Activated CD4-positive, alpha-beta memory T cell treated with anti-CD3 and anti-CD28 coated beads for 36 hours (primary cell): ENCODE measurements around the gene TLR10. TPM values are rescaled to one million over a fixed set of nuclear protein-coding genes. Genes with fewer than 3 reads are reported as not detected.
"Not testable (repeated sequence)": the region's sequence is repeated elsewhere in the genome, so short reads cannot be mapped to it uniquely, and the experiment has no call there.

Experiments
- CTCF ChIA-PET: fragments of 350-600 bp; sonication (Branson Sonifier 250); formaldehyde crosslinking; loops from one replicate; lab custom pipeline; 2021; ENCODE audit warnings: antibody characterized with exemption, inconsistent platforms; lab: Charles Lee
- POLR2A ChIA-PET: fragments of 350-600 bp; sonication (Branson Sonifier 250); formaldehyde crosslinking; loops from one replicate; lab custom pipeline; 2021; ENCODE audit warnings: antibody characterized with exemption; lab: Charles Lee
- DNase-seq: peaks from one replicate; pipeline ENCODE4 v3.0.0-alpha.2; 2020
- H3K27ac Mint-ChIP-seq: one replicate; pipeline ENCODE4 v1.8.0; 2021; ENCODE audit warnings: mixed read lengths
- H3K27me3 Mint-ChIP-seq: one replicate; pipeline ENCODE4 v1.8.0; 2021; ENCODE audit warnings: mixed read lengths
- H3K36me3 Mint-ChIP-seq: one replicate; pipeline ENCODE4 v1.8.0; 2021; ENCODE audit warnings: mixed read lengths
- H3K4me1 Mint-ChIP-seq: one replicate; pipeline ENCODE4 v1.8.0; 2021; ENCODE audit warnings: low read depth, mixed read lengths
- H3K4me3 Mint-ChIP-seq: one replicate; pipeline ENCODE4 v1.8.0; 2021; ENCODE audit warnings: mild to moderate bottlenecking, mixed read lengths
- H3K9me3 Mint-ChIP-seq: one replicate; pipeline ENCODE4 v1.8.0; 2021; ENCODE audit warnings: mixed read lengths
- intact Hi-C: fragments of 100-400 bp; cut with micrococcal nuclease; formaldehyde crosslinking; loops from one replicate; pipeline ENCODE4 v1.15.1; 2023
- total RNA-seq, 2 experiments: library from RNA; stranded (reverse); gene quantifications; one replicate each; pipeline ENCODE4 v1.2.3, GENCODE V29; 2021

Gene TLR10
- total RNA-seq, 2 experiments from 2014 or later, result 0.05 TPM; not detected in 1

DNA sequence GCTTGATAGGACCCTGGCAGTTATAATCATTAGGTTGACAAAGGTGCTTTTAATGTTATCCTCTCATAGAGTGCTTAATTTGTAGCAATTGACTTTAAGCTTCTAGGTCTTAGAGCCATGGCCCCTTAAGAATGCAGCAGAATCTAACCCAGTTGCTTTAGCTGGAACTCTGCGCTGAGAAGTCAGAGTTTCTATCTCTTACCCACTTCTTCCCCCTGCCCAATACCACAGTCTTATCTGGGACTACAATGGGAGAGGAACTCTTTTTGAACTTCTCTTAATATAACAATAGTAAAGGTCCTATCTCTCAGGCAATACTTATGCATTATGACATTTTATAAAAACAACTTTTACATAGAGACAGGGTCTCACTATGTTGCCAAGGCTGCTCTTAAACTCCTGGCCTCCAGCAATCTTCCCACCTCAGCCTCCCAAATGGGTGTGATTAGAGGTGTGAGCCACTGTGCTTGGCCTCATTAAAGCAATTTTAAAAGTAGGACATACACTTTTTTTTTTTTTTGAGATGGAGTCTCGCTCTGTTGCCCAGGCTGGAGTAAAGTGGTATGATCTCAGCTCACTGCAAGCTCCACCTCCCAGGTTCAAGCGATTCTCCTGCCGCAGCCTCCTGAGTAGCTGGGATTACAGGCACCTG lies 1.8 kb downstream of the TLR10 start:
- DNase-seq, result no peak
- intact Hi-C loops, result no loop called here
- no peak overlapping the region for H3K4me3 Mint-ChIP-seq
- ChIA-PET CTCF (interaction anchor here (1.0 to 4.2 kb wide), 13 partner anchors 8 to 601 kb away, joined by 3 to 78 read pairs (median 8); partner anchors contain the start of genes TLR1 and TLR6), POLR2A (no interaction called here)
- H3K4me1 Mint-ChIP-seq, result peaks cover 4% of the 10 kb centered on the region
- no peaks in the 10 kb centered on the region for H3K36me3 Mint-ChIP-seq
- H3K27ac Mint-ChIP-seq, result no peak overlapping the region
- H3K27me3 Mint-ChIP-seq, result peaks cover 4% of the 10 kb centered on the region
- no peaks in the 10 kb centered on the region for H3K9me3 Mint-ChIP-seq

DNA sequence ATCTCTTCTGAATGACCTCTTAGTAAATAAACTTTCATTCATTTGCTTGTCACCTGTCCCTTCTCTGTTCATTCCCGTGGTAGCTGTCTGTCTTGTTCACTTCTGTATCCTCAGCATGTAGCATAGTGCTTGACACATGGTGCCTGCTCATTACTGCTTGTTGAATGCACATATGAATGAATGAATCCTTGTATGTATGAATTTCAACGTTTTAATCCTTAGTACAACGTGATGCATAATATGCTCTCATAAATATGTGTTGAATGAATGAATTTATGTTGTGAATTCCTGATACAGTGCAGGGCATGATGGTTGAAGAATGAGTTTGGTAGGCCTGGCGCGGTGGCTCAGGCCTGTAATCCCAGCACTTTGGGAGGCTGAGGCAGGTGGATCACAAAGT lies 3.0 kb downstream of the TLR10 start:
- Mint-ChIP-seq H3K27ac (no peak overlapping the region), H3K27me3 (peaks cover 4% of the 10 kb centered on the region), H3K4me1 (peaks cover 4% of the 10 kb centered on the region), H3K36me3 (no peaks in the 10 kb centered on the region), H3K9me3 (peaks cover 1% of the 10 kb centered on the region), H3K4me3 (no peak overlapping the region)
- POLR2A ChIA-PET, result no interaction called here
- intact Hi-C loops, result no loop called here
- CTCF ChIA-PET, result interaction anchor here (0.6 to 1.2 kb wide), 4 partner anchors 21 to 803 kb away, joined by 3 to 6 read pairs (median 4); no protein-coding TSS in a partner anchor
- DNase-seq, result no peak

DNA sequence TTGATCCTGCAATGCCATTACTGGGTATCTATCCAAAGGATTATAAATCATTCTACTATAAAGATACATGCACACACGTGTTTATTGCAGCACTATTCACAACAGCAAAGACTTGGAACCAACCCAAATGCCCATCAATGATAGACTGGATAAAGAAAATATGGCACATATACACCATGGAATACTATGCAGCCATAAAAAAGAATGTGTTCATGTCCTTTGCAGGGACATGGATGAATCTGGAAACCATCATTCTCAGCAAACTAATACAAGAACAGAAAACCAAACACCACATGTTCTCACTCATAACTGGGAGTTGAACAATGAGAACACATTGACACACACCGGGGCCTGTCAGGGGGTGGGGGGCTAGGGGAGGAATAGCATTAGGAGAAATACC lies 4.9 kb downstream of the TLR10 start:
- H3K27me3 Mint-ChIP-seq, result peaks cover 11% of the 10 kb centered on the region
- H3K4me1 Mint-ChIP-seq, DNase-seq, H3K36me3 Mint-ChIP-seq, intact Hi-C loops, POLR2A ChIA-PET, CTCF ChIA-PET, H3K9me3 Mint-ChIP-seq, H3K27ac Mint-ChIP-seq, H3K4me3 Mint-ChIP-seq: not testable (repeated sequence)

DNA sequence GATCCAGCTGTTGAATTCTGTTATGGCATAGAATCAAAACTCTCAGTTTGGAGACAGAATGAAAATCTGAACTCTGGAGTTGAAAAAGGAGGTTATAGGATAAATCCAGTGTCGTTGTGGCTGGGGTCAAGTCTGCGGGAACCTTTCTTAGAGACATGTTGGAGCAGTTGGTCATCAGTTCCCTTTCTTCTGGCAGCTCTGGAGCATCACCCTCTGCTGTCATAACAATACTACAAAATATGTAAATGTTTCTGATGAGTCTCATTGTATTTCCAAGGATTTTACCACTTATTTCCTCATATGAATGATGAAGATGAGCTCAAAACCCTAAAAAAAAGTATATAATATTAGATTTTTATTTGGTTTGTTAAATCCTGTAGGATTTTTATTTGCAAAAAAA lies 7.5 kb downstream of the TLR10 start:
- CTCF ChIA-PET, result interaction anchor here (1.2 to 2.1 kb wide), 2 partner anchors 16 to 86 kb away, joined by 4 to 6 read pairs; no protein-coding TSS in a partner anchor
- Mint-ChIP-seq H3K4me3 (no peak overlapping the region), H3K27ac (no peak overlapping the region), H3K36me3 (no peaks in the 10 kb centered on the region), H3K9me3 (peaks cover 7% of the 10 kb centered on the region), H3K27me3 (peaks cover 9% of the 10 kb centered on the region), H3K4me1 (no peaks in the 10 kb centered on the region)
- POLR2A ChIA-PET, result no interaction called here
- intact Hi-C loops, result no loop called here
- no peak for DNase-seq

DNA sequence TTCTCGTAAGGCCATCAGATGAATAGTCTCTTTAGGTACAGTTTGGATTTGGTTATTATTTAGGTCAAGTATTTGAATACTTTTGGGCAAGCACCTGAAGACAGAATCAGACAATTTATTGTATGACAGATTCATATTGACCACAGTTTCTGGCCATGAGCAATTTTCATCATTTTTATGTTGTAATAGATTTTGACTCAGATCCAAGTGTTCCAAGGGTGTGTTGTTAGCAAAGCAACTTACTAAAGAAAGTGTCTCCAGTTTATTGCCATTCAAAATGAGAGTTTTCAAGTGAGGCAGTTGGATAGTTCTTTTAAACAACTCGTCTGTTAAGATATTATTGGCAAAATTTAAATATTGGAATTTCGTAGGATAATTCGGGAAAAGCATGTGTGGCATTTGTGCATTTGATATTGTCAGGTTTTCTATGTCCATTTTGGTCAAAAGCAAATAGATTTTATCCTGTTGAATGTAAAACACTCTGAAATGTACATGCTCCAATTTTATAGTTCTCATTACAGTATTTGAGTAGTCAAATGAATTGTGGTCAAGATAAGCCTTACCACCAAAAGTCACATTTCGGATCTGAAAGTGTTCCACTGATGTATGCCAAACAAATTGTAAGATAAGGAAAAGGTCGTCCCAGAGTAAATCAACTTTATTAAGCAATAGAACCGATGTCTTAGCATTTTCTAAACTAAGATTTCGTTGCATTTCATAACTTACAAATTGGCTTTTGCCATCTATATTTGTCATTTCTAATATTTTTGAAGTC lies 8.4 kb downstream of the TLR10 start:
- intact Hi-C loops, result no loop called here
- H3K27ac Mint-ChIP-seq, result no peak overlapping the region
- CTCF ChIA-PET, result interaction anchor here (1.9 kb wide), 1 partner anchor 15 kb away, joined by 6 read pairs; no protein-coding TSS in a partner anchor

DNA sequence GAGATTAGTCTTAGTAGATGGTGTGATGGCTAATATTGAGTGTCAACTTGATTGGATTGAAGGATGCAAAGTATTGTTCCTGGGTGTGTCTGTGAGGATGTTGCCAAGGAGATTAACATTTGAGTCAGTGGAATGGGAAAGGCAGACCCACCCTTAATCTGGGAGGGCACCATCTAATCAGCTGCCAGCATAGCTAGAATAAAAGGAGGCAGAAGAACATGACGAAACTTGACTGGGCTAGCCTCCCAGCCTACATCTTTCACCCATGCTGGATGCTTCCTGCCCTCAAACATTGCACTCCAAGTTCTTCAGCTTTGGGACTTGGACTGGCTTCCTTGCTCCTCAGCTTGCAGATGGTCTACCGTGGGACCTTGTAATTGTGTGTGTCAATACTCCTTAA lies 12.5 kb downstream of the TLR10 start:
- CTCF ChIA-PET, result interaction anchor here (0.6 to 3.7 kb wide), 3 partner anchors 11 to 660 kb away, joined by 3 to 23 read pairs (median 3); partner anchors contain the start of gene TLR1
- H3K4me3 Mint-ChIP-seq, POLR2A ChIA-PET, H3K27me3 Mint-ChIP-seq, intact Hi-C loops, H3K27ac Mint-ChIP-seq, H3K36me3 Mint-ChIP-seq, H3K4me1 Mint-ChIP-seq, DNase-seq: not testable (repeated sequence)
- H3K9me3 Mint-ChIP-seq, result peaks cover 21% of the 10 kb centered on the region

More for the DNA sequence above, 8.4 kb downstream of the TLR10 start:
- H3K9me3 Mint-ChIP-seq, result peaks cover 7% of the 10 kb centered on the region
- DNase-seq, result no peak
- H3K4me3 Mint-ChIP-seq, result no peak overlapping the region
- POLR2A ChIA-PET, result no interaction called here
- no peaks in the 10 kb centered on the region for H3K4me1 Mint-ChIP-seq
- H3K36me3 Mint-ChIP-seq, result no peaks in the 10 kb centered on the region
- H3K27me3 Mint-ChIP-seq, result peaks cover 9% of the 10 kb centered on the region

DNA sequence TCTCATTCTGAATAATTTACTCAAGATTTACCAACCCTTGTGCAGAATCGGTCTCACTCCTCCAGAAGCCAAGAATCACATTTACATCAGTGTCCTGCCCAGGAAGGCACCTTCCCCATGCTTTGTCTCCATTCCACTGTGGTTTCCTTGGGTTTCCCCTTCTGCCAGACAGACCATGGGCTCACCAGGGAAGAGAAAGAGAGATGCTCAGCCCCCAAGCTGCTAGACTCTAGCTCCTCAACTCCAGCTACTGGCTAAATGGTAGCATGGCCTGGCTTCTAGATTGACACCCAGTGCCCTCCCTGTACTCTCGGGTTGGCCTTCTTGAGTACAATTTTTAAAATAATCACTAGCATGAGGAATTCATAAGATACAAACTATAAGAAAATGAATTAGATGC lies 12.9 kb downstream of the TLR10 start:
- H3K4me1 Mint-ChIP-seq, result no peaks in the 10 kb centered on the region
- no peak overlapping the region for H3K27ac Mint-ChIP-seq
- CTCF ChIA-PET, result interaction anchor here (0.6 to 3.7 kb wide), 3 partner anchors 11 to 661 kb away, joined by 3 to 23 read pairs (median 3); partner anchors contain the start of gene TLR10
- POLR2A ChIA-PET, result no interaction called here
- peaks cover 20% of the 10 kb centered on the region for H3K9me3 Mint-ChIP-seq
- H3K36me3 Mint-ChIP-seq, result no peaks in the 10 kb centered on the region
- H3K4me3 Mint-ChIP-seq, result no peak overlapping the region
- intact Hi-C loops, result no loop called here
- peaks cover 7% of the 10 kb centered on the region for H3K27me3 Mint-ChIP-seq
- no peak for DNase-seq

DNA sequence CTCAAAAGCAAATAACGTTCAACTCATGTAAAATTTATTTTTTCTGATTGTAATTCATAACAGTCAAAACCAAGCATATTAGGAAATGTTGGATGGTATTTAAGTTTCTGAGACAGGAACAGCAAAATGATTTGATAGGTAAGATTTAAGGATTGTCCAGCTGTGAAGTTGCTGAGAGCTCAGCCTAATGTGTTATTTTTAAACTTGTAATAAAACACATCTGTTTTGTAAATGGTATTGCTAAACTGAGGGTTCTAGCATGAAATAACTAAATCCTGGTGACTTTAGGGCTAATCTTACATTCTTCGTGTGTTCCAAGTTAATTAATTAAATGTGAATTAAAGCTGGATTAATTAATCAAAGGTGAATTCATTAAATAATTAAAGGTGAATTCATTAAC lies 13.3 kb downstream of the TLR10 start:
- ChIA-PET POLR2A (no interaction called here), CTCF (interaction anchor here (0.6 to 3.7 kb wide), 3 partner anchors 10 to 661 kb away, joined by 3 to 23 read pairs (median 3); partner anchors contain the start of gene TLR10)
- Mint-ChIP-seq H3K36me3 (no peaks in the 10 kb centered on the region), H3K4me1 (no peaks in the 10 kb centered on the region), H3K27ac (no peak overlapping the region), H3K9me3 (peaks cover 16% of the 10 kb centered on the region), H3K27me3 (peaks cover 6% of the 10 kb centered on the region), H3K4me3 (no peak overlapping the region)
- no peak for DNase-seq
- intact Hi-C loops, result no loop called here

DNA sequence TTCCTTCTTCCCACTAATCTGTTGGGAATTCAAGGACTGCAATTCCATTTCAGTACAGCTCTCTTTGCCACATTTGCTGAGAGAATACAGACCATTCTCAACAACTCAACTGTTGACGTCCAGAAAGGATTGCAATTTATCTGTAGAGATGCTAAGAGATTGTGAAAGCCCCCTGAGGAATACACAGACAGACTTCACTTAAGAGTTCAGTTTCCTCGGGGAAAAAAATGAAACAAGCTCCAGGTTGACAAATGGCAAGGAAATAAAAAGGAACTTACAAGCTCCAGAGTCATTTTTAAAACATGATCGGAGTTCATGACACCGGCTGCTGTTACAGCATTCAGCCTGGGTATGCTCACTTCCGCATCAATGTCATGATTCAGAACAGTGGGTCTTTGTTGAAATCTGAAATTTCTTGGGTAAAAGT lies 13.8 kb downstream of the TLR10 start:
- H3K27me3 Mint-ChIP-seq, result peaks cover 3% of the 10 kb centered on the region
- no peaks in the 10 kb centered on the region for H3K36me3 Mint-ChIP-seq
- ChIA-PET CTCF (interaction anchor here (1.4 to 3.7 kb wide), 2 partner anchors 10 to 14 kb away, joined by 3 to 23 read pairs; partner anchors contain the start of gene TLR10), POLR2A (no interaction called here)
- H3K9me3 Mint-ChIP-seq, result peaks cover 14% of the 10 kb centered on the region
- H3K4me1 Mint-ChIP-seq, result no peaks in the 10 kb centered on the region
- H3K27ac Mint-ChIP-seq, result no peak overlapping the region
- intact Hi-C loops, result no loop called here
- no peak for DNase-seq
- H3K4me3 Mint-ChIP-seq, result no peak overlapping the region

DNA sequence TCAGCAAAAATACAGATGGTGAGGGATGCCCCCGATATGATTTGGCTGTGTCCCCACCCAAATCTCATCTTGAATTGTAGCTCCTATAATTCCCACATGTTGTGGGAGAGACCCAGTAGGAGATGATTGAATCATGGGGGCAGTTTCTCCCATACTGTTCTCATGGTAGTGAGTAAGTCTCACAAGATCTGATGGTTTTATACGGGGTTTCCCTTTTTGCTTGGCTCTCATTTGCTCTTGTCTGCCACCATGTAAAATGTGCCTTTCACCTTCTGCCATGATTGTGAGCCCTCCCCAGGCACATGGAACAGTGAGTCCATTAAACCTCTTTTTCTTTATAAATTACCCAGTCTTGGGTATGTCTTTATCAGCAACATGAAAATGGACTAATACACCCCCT lies 15.8 kb downstream of the TLR10 start:
- H3K27ac Mint-ChIP-seq, H3K36me3 Mint-ChIP-seq, POLR2A ChIA-PET, H3K27me3 Mint-ChIP-seq, H3K4me1 Mint-ChIP-seq, CTCF ChIA-PET, intact Hi-C loops, H3K4me3 Mint-ChIP-seq, DNase-seq: not testable (repeated sequence)
- H3K9me3 Mint-ChIP-seq, result peaks cover 14% of the 10 kb centered on the region

DNA sequence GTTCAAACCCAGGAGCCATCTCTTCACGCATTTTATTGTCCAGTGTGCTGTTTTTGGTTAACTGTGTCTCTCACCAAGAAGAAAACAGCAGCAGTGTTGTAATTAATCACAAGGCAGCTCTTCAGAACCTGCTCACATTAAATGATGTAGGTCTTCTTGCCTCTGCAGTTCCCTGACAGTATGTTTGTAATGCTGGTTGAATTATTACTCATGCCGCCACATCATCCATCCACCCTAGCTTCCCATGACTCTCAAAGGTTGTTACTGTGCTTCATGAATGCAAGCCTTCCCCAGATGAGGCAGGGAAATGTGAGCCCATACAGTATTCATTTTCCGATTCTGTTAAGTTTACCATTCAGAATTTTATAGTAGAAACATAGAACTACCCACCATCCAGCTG lies 17.4 kb downstream of the TLR10 start:
- intact Hi-C loops, result no loop called here

DNA sequence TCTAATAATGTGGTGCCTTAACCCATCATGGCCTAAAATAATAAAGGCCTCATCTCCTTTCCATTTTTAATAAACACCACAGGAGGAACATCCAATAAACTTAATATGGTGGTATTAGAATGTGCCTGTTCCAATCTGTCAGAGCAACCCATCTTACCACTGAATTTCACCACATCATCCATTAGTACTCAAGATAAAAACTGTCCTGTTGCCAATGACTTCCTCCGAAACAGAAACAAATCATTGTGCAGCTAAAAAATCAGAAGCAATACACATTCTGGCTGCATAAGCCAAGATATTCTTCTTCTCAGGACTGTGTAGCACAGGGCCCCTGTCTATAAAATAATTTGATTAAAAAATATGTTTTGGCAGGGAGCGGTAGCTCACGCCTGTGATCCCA lies 18.5 kb downstream of the TLR10 start:
- peaks cover 14% of the 10 kb centered on the region for H3K9me3 Mint-ChIP-seq
- CTCF ChIA-PET, result interaction anchor here (1.0 to 3.1 kb wide), 3 partner anchors 18 to 97 kb away, joined by 4 to 11 read pairs (median 10); partner anchors contain the start of gene TLR10
- no peaks in the 10 kb centered on the region for H3K27me3 Mint-ChIP-seq
- POLR2A ChIA-PET, result no interaction called here
- H3K27ac Mint-ChIP-seq, result no peak overlapping the region
- no peaks in the 10 kb centered on the region for H3K36me3 Mint-ChIP-seq
- intact Hi-C loops, result no loop called here
- no peak for DNase-seq
- peaks cover 6% of the 10 kb centered on the region for H3K4me1 Mint-ChIP-seq
- H3K4me3 Mint-ChIP-seq, result no peak overlapping the region

More for the DNA sequence above, 17.4 kb downstream of the TLR10 start:
- Mint-ChIP-seq H3K27ac (no peak overlapping the region), H3K36me3 (no peaks in the 10 kb centered on the region), H3K4me3 (no peak overlapping the region), H3K4me1 (peaks cover 3% of the 10 kb centered on the region), H3K27me3 (no peaks in the 10 kb centered on the region), H3K9me3 (peaks cover 14% of the 10 kb centered on the region)
- no peak for DNase-seq
- ChIA-PET POLR2A (no interaction called here), CTCF (interaction anchor here (0.6 to 3.1 kb wide), 4 partner anchors 17 to 95 kb away, joined by 3 to 11 read pairs (median 6); partner anchors contain the start of gene TLR10)
